SJSA1 (cell line): Measurements from ENCODE around the gene ANKRD31. TPM values are rescaled to one million over a fixed set of nuclear protein-coding genes. Genes with fewer than 3 reads are reported as not detected.
"Not testable (repeated sequence)": the region's sequence is repeated elsewhere in the genome, so short reads cannot be mapped to it uniquely, and the experiment has no call there.

Source experiments
- DNase-seq, 2 experiments: peaks; one replicate each; pipeline ENCODE4 v3.0.0-alpha.2; 2015 to 2020; ENCODE audit warnings: low spot score in 2 of 2, low read depth in 1 of 2
- H3K27ac ChIP-seq: fragments of 250-450 bp; sonication (Bioruptor Pico); 2 replicates; pipeline ENCODE4 v1.5.1; 2020; ENCODE audit warnings: mild to moderate bottlenecking, moderate library complexity
- H3K27me3 ChIP-seq: fragments of 250-450 bp; sonication (Bioruptor Pico); replicated peaks from 2 replicates; pipeline ENCODE4 v1.5.1; 2020; ENCODE audit warnings: mild to moderate bottlenecking, moderate library complexity
- H3K36me3 ChIP-seq: fragments of 250-450 bp; sonication (Bioruptor Pico); 2 replicates; pipeline ENCODE4 v1.5.1; 2020; ENCODE audit warnings: mild to moderate bottlenecking
- H3K4me1 ChIP-seq: fragments of 250-450 bp; sonication (Bioruptor Pico); replicated peaks from 2 replicates; pipeline ENCODE4 v1.6.1; 2021; ENCODE audit warnings: mild to moderate bottlenecking
- H3K4me3 ChIP-seq: fragments of 250-450 bp; sonication (Bioruptor Pico); 2 replicates; pipeline ENCODE4 v1.5.1; 2020; ENCODE audit warnings: mild to moderate bottlenecking
- H3K9me3 ChIP-seq: fragments of 250-450 bp; sonication (Bioruptor Pico); replicated peaks from 2 replicates; pipeline ENCODE4 v1.5.1; 2020; ENCODE audit warnings: mild to moderate bottlenecking
- total RNA-seq: library from RNA; depleted of rRNA; stranded (reverse); fragments of >200 nt; shearing (Covaris generic); gene quantifications from 2 replicates; pipeline ENCODE4 v1.2.3, GENCODE V29; 2014; rRNA removed

Gene ANKRD31, protein sequence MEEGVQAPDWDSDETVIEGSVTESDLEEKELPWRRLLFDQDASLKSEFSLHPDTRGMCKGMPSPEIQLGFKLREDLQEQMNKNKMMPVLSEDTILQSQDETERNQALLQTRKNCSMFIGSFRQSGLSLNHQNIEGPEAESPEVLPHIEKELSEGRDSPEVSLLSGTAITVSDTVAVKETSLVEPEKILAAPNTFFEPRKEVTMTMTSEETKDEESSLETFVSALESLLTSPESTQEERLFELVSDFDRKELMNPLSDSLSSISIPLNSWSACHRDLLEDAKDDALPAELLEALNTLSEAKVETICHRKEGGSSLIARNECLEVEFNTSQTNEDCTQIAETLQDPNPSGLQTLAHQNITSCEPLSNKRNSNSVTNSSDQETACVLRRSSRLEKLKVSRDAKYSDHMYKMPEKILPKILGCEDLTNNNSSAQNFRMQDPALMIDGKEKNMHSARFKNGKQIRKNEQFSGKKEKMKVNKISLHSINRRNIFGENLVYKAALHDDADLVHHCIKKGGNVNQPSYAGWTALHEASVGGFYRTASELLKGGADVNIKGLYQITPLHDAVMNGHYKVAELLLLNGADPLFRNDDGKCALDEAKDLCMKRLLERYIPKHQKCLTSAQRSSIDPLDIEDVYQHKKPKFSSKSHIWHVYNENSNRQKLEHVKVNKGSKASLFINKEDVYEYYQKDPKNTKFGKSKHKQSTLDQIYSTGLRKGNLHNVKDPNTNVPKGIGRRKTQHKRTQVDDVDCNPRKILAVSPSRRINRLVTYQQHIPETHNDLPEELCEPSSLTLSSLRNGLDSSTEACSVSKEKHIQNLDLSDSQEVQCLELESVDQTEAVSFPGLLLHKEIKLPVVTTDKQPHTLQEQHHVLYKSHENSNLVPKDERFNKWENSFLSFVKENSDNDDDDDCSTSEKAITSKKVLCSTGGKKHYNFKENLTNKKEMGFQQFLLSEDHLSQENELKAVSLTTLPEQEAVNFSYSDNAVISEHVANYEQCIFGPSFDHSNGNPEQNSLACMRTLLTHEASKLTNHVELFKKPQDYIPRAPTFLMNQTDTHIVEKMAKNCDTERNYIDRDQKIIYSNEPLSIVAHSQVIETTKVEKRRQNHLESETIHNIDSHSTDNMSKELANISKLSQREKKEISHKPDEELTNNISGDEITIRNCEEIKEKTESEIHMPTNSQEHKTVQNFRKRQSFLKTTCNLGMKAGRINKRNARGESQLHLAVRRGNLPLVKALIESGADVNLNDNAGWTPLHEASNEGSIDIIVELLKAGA (N-terminal part only)
- total RNA-seq: not detected in 2 replicates

DNA sequence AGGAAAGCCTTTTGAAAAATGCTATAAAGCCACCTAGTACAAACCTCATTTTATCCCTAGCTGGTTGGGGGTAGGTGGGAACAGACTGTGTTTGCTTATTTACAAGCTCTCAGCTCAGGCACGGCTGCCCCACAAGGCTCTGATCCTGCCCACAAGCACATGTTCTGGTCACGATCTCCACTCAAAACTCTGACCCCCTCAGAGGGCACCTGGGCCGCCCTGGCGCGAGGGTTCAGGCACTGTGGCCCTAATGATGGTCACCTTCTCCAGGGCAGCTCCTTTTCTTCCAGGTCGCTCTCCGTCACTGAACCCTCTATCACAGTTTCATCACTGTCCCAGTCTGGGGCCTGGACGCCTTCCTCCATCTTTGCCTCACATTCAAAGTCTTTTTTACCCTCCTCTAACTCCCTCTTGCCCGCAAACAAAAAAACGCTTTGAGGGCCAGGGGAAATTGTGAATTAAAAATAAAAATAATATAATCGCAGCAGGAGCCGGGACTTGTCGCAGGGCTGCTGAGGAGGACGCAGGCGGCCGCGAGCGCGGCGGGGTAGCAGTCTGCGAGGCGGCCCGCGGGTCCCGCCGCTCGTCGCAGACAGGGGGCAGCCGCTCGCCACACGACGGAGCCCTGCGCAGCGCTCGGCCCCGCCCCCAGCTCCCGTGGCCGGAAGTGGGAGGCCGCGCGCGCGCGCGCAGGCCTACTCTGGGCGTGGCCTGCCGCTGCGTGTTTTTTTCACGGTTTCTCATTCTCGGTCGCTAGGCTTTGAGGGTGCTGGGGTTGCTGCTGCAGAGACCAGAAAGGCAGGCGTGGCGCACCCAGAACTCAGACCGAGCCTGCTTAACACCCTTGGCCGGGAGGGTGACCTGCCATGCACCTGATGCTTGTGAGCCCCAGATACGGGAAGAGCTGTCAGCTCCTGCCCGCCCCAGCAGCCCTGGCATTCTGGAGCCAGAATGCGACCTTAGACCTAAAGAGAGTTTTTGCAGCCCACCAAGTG is at the start of gene ANKRD31:
TSS of gene ANKRD31 (minus strand) at position 557 of the 995 bp plus-strand sequence. CDS start at position 365, 192 bp downstream.
- no peaks in the 10 kb centered on the region for H3K36me3 ChIP-seq
- H3K27ac ChIP-seq: no peak within 1 kb of the TSS
- peaks cover 7% of the 10 kb centered on the region; the same call in 1 of the 2 replicates for H3K4me1 ChIP-seq
- peak within 1 kb of the TSS; percentile 47 for H3K4me3 ChIP-seq
- DNase-seq: peak; percentile 67 to 76
- H3K27me3 ChIP-seq: no peaks in the 10 kb centered on the region
- no peaks in the 10 kb centered on the region for H3K9me3 ChIP-seq

DNA sequence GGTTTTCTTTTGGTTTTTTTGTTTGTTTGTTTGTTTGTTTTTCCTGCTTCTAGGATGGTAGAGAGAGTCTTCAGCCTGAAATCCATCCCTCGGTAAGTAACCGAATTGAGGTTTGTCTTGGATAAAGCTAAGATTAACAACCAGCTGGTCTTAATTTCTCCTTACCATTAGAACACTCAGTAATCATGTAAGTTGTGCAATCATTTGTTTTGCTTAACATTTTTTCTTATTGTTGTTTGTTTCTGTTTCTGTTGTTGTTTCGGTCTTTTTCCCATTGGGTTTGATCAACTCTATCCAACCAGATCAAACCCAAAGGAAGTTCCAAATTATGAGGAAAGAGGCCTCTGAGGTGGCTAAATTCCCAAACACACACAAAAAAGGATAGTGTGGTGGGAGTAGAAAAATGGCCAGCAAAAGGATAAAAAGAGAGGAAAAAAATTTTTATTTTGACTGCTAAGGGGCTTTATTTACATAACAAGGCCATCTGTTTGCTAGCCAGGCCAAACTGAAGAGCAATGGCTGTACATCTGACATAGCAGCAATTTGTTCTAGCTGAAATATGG is 49.6 kb upstream of the ANKRD31 start:
- H3K9me3 ChIP-seq: no peaks in the 10 kb centered on the region
- DNase-seq: no peak
- H3K4me3 ChIP-seq: no peak overlapping the region
- H3K36me3 ChIP-seq: no peaks in the 10 kb centered on the region
- H3K27ac ChIP-seq: no peak overlapping the region
- no peaks in the 10 kb centered on the region for H3K4me1 ChIP-seq
- H3K27me3 ChIP-seq: no peaks in the 10 kb centered on the region

DNA sequence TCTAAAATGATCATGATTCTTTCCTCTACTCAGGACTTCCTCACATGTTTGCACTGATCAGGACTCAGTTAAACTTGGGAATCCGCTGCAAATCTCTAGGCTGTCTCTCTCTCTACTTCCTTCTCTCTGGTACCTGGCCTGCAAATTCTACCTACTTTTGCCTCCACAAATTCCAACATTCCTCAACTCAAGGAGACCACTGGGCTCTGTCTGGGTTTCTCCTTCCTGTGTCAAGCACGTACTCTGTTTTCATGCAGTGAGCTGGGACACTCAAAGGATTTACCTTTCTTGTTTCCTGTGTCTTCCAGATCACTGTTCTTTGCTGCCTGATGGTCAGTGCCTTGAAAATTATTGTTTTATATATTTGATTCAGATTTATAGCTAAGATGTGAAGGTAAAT is 45.9 kb upstream of the ANKRD31 start:
- no peaks in the 10 kb centered on the region for H3K4me1 ChIP-seq
- no peaks in the 10 kb centered on the region; the same call in 1 of the 2 replicates for H3K9me3 ChIP-seq
- no peak for DNase-seq
- H3K27ac ChIP-seq: no peak overlapping the region
- H3K27me3 ChIP-seq: no peaks in the 10 kb centered on the region
- H3K4me3 ChIP-seq: no peak overlapping the region
- no peaks in the 10 kb centered on the region for H3K36me3 ChIP-seq

DNA sequence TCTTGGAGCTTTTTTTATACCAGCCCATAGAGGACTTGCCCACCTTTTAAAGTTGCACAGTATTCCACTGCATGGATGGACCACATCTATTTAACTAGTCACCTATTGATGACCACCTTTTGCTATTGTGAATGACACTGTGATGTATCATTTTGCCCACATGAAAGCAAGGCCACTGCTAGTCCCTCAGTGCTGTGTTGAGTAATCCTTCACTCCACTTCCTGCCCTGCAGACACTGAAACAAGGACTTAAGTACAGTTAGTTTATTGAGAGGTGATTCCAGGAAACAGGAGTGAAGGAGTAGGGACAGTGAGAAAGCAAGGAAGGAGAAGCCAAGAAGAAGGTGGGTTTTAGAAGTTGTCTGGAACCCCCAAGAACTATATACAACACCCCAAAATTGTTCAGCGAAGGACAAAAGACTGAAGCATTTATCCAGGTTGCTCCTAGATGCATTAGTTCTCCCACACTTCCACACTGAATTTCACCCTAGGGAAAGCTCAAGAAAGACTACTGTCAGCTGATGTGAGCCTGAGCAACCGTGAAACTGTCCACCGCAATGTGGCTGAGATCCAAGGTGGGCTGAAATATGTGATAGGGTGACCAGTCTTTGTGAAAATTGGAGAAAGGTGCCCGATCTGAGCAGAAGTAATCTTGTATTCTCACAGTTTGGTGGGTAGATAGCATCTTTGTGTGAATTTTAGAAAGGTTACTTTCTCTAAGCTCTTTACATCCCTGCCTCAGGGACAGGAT is 45.2 kb upstream of the ANKRD31 start:
- no peaks in the 10 kb centered on the region for H3K36me3 ChIP-seq
- H3K4me1 ChIP-seq: no peaks in the 10 kb centered on the region
- H3K27me3 ChIP-seq: no peaks in the 10 kb centered on the region
- no peak overlapping the region for H3K4me3 ChIP-seq
- H3K27ac ChIP-seq: no peak overlapping the region
- no peaks in the 10 kb centered on the region; the same call in 1 of the 2 replicates for H3K9me3 ChIP-seq
- DNase-seq: no peak

DNA sequence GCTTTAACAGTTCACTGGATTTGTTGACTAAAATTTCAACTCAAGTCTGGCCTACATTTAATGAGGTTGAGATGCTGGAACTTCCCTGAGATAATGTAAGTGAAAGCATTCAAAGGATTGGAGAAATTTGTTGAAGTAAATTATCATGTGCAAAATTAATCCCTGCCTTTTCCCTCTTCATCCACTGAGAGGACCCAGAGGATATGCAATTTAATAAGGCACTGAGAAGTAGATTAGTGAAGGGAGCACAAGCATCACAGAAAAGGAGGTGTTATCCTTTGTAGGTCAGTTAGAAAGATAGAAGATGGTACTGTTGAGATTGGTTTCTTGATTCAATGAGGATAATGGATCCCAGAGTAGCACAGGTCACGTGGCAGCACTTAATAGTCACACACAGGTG is 42.6 kb upstream of the ANKRD31 start:
- Histone ChIP-seq H3K27ac (no peak overlapping the region), H3K36me3 (no peaks in the 10 kb centered on the region), H3K4me1 (no peaks in the 10 kb centered on the region), H3K9me3 (no peaks in the 10 kb centered on the region; the same call in 1 of the 2 replicates), H3K4me3 (no peak overlapping the region), H3K27me3 (no peaks in the 10 kb centered on the region)
- no peak for DNase-seq

DNA sequence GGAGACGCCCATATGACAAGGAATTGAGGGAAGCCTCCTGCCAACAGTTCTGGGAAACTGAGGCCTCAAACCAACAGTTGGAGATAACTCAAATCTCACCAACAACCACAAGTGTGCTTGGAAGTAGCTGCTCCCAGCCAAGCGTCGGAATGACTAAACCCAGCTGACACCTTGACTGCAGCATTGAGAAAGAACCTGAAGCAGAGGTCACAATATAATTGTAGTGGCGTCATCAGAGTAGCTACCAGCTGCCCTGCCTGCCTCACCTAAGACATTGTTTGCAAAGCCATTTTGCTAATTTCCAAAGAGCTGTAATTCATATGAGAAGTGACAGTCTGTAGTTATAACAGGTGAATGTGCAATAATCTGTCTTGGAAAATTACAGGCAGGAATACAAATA is 40.8 kb upstream of the ANKRD31 start:
- Histone ChIP-seq H3K9me3 (no peaks in the 10 kb centered on the region; the same call in 1 of the 2 replicates), H3K4me1 (no peaks in the 10 kb centered on the region), H3K27me3 (no peaks in the 10 kb centered on the region), H3K4me3 (no peak overlapping the region), H3K27ac (no peak overlapping the region), H3K36me3 (no peaks in the 10 kb centered on the region)
- no peak for DNase-seq

DNA sequence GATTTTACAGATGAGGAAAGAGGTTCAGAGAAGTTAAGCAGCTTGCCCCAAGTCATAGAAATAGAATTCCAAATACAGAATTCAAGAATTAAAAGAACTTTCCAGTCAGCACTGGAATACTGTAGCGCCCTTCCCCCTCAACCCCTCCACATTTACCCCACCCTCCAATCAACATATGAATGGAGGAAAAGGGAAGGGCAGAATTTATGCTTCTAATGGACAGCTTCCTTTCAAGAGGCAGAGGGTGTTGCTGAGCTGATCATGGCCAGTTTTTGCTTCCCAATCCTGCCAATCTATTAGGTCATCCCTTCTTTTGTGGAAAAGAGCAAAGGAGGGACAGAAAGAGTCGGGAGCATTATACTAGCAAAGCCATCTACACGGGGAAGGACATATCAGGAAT is 39.1 kb upstream of the ANKRD31 start:
- Histone ChIP-seq H3K4me1 (no peaks in the 10 kb centered on the region), H3K27ac (no peak overlapping the region), H3K9me3 (no peaks in the 10 kb centered on the region; the same call in 1 of the 2 replicates), H3K4me3 (no peak overlapping the region), H3K36me3 (no peaks in the 10 kb centered on the region), H3K27me3 (no peaks in the 10 kb centered on the region)
- DNase-seq: no peak

DNA sequence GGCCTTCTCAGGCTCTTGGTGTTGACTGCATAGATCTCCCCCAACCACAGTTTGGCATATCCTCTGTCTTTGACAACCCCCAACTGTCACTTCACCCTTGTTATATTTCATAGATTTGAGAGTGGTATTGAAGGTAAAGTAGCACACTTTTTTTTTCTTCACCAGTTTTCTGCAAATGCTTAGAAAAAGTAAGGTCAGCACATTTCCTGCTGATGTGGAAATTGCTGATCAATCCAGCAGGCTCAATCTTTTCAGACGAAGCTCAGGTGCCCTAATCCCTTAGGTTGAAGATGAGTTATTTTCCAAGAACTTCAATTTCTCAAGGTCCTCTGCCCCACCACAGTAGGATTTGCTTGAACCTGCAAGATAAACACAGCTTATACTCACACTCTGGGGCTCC is 38.5 kb upstream of the ANKRD31 start:
- no peaks in the 10 kb centered on the region for H3K27me3 ChIP-seq
- H3K9me3 ChIP-seq: no peaks in the 10 kb centered on the region; the same call in 1 of the 2 replicates
- H3K36me3 ChIP-seq: no peaks in the 10 kb centered on the region
- H3K27ac ChIP-seq: no peak overlapping the region
- no peak for DNase-seq
- H3K4me1 ChIP-seq: no peaks in the 10 kb centered on the region
- H3K4me3 ChIP-seq: no peak overlapping the region

DNA sequence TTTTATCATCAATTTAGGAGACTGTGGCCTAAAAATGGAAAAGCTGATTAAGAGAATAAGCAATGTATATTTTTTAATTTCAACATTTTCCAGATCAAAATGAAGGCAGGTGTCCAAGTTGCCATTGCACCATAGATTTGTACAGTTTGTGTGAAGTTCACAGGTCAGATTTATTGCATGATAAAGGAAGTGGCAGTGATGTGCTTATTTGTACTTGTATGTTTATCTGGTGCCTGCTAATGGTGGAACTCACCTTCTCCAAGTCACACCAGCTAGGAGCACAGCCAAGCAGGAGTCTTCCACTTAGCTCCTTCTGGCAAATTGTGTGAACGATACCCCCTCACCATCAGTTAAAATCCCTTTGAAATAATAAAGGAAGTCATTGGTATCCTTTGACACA is 37.8 kb upstream of the ANKRD31 start:
- no peaks in the 10 kb centered on the region for H3K36me3 ChIP-seq
- H3K4me3 ChIP-seq: no peak overlapping the region
- DNase-seq: no peak
- H3K4me1 ChIP-seq: no peaks in the 10 kb centered on the region
- H3K27me3 ChIP-seq: no peaks in the 10 kb centered on the region
- no peaks in the 10 kb centered on the region; the same call in 1 of the 2 replicates for H3K9me3 ChIP-seq
- no peak overlapping the region for H3K27ac ChIP-seq

DNA sequence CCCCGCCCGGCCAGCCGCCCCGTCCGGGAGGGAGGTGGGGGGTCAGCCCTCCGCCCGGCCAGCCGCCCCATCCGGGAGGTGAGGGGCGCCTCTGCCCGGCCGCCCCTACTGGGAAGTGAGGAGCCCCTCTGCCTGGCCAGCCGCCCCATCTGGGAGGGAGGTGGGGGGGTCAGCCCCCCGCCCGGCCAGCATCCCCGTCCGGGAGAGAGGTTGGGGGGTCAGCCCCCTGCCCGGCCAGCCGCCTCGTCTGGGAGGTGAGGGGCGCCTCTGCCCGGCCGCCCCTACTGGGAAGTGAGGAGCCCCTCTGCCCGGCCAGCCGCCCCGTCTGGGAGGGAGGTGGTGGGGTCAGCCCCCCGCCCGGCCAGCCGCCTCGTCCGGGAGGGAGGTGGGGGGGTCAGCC is 33.9 kb upstream of the ANKRD31 start:
- H3K9me3 ChIP-seq, H3K27me3 ChIP-seq, H3K36me3 ChIP-seq, H3K4me3 ChIP-seq, H3K27ac ChIP-seq, H3K4me1 ChIP-seq, DNase-seq: not testable (repeated sequence)

DNA sequence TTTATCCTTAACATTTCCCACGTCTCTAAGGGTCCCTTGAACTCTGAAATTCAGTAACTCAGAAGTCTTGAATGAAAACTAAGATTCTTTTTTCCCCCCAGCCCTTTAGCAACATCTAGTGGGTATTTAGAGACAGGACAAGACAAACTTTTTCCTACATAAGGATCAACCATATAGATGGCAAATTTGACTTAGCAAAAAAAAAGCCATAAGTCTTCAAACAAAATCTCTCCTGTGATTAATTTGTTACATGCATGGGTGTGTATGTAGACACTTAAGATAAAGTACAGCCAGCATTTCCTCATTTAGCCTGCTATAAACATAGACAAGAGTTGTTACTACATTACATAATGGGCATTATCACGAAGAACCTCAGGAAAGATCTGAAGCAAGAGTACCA is 29.1 kb upstream of the ANKRD31 start:
- DNase-seq: no peak
- no peaks in the 10 kb centered on the region for H3K4me1 ChIP-seq
- H3K27me3 ChIP-seq: no peaks in the 10 kb centered on the region; the same call in 1 of the 2 replicates
- H3K9me3 ChIP-seq: no peaks in the 10 kb centered on the region
- no peak overlapping the region for H3K4me3 ChIP-seq
- H3K27ac ChIP-seq: no peak overlapping the region
- H3K36me3 ChIP-seq: no peaks in the 10 kb centered on the region

DNA sequence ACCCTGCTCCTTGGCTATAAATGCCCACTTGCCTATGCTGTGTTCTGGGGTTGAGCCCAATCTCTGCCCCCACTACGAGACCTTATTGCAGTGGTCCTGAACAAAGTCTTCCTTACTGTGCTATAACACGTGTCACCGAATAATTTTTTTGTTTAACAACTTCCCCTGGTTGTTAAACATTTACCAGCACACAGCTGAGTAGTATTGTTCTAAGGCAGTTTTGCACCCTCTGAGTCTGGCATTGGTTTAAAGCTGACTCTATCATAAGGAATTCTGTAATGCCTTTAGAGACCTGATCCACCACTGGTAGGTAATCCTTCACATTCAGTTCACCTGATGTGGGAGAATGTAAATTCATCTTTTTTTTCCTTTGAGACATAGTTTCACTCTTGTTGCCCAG is 25.6 kb upstream of the ANKRD31 start:
- DNase-seq: no peak
- Histone ChIP-seq H3K4me3 (no peak overlapping the region), H3K4me1 (no peaks in the 10 kb centered on the region), H3K9me3 (no peaks in the 10 kb centered on the region), H3K36me3 (no peaks in the 10 kb centered on the region), H3K27me3 (no peaks in the 10 kb centered on the region; the same call in 1 of the 2 replicates), H3K27ac (no peak overlapping the region)
